ENCODE data around the gene NOS3.

GRCh38 chr7:151047976-151048815, 57.4 kb downstream of the NOS3 start, which contains the start of gene ASIC3:
- TF ChIP-seq CTCF (IDR thresholded peaks at IDR 0.05), result no peak
- TF ChIP-seq POLR2A (IDR thresholded peaks at IDR 0.05), result no peak

All from thyroid gland (tissue), 4 donors.